HepG2 (cell line): ENCODE results near the gene NDUFAF5. TPM values are rescaled to one million over a fixed set of nuclear protein-coding genes. Genes with fewer than 3 reads are reported as not detected.

Source experiments
- ATAC-seq: fragments of 200-7000 bp; cut with Tn5 transposase; 3 replicates; pipeline ENCODE4 v1.9.1; 2020; ENCODE audit warnings: mild to moderate bottlenecking, moderate library complexity
- BruUV-seq: library from RNA; stranded (reverse); fragments of 400-500 nt; replicated peaks from 2 replicates; lab custom pipeline; 2021; lab: Mats Ljungman, UMichigan
- CTCF ChIA-PET: fragments of 300-600 bp; formaldehyde crosslinking; extraction: SDS; loops from one replicate; lab custom pipeline; 2021; ENCODE audit warnings: low total read pairs, inconsistent platforms, low intra/inter-chr PET ratio; lab: Yijun Ruan, JAX
- POLR2A ChIA-PET: fragments of 350-600 bp; sonication (Branson Sonifier 250); formaldehyde crosslinking; loops from one replicate; lab custom pipeline; 2020; ENCODE audit warnings: antibody characterized with exemption, inconsistent platforms; lab: Yijun Ruan, JAX
- DNase-seq: peaks from one replicate; pipeline ENCODE4 v3.0.0-alpha.2; 2015; ENCODE audit warnings: low spot score
- FAIRE-seq: peaks from 3 replicates; lab custom pipeline; 2011; peaks lifted over from hg19 to GRCh38; lab: Jason Lieb, UNC
- H2AFZ ChIP-seq: one replicate; pipeline ENCODE4 v1.6.1; 2011; ENCODE audit warnings: low read length, inconsistent platforms
- H3K27ac ChIP-seq: fragments of 300-600 bp; 3 replicates; pipeline ENCODE4 v1.8.0; 2011; ENCODE audit warnings: mixed run types, mild to moderate bottlenecking, mixed read lengths, low read length, inconsistent platforms; ENCODE audit not compliant: insufficient read depth; ENCODE audit errors: extremely low read length
- H3K27me3 ChIP-seq, 2 experiments: fragments of 200-600 bp in 1 of 2; 2 replicates in 1 of 2; 3 replicates in 1 of 2; pipeline versions ENCODE4 v1.6.0 to v1.8.0; 2011; ENCODE audit warnings: low read length in 2 of 2, mild to moderate bottlenecking in 2 of 2, moderate library complexity in 2 of 2, inconsistent platforms in 1 of 2; ENCODE audit not compliant: insufficient read depth in 2 of 2, control insufficient read depth in 1 of 2
- H3K36me3 ChIP-seq, 2 experiments: fragments of 200-600 bp in 1 of 2; replicated peaks in 1 of 2; 2 replicates in 1 of 2; 3 replicates in 1 of 2; pipeline versions ENCODE4 v1.5.1 to v1.8.0; 2011; ENCODE audit warnings: low read length in 2 of 2, inconsistent platforms in 1 of 2; ENCODE audit not compliant: insufficient read depth in 2 of 2, control insufficient read depth in 1 of 2
- H3K4me1 ChIP-seq: 2 replicates; pipeline ENCODE4 v1.5.1; 2012; ENCODE audit warnings: low read length, inconsistent platforms; ENCODE audit not compliant: insufficient read depth
- H3K4me2 ChIP-seq: 2 replicates; pipeline ENCODE4 v1.6.0; 2011; ENCODE audit warnings: low read depth, low read length, inconsistent platforms
- H3K4me3 ChIP-seq, 3 experiments: fragments of 200-600 bp in 1 of 3; sonication (generic), shearing (Covaris generic) in 1 of 3; replicated peaks in 1 of 3; 2 replicates each; pipeline ENCODE4 v1.5.1; 2011 to 2016; ENCODE audit warnings: low read length in 3 of 3, inconsistent platforms in 2 of 3, low read depth in 2 of 3, mild to moderate bottlenecking in 2 of 3, control low read depth in 1 of 3, mixed read lengths in 1 of 3; ENCODE audit not compliant: insufficient read depth in 1 of 3
- H3K79me2 ChIP-seq: one replicate; pipeline ENCODE4 v1.6.1; 2011; ENCODE audit warnings: low read length, inconsistent platforms; ENCODE audit not compliant: insufficient read depth
- H3K9ac ChIP-seq: 2 replicates; pipeline ENCODE4 v1.6.0; 2011; ENCODE audit warnings: mild to moderate bottlenecking, low read depth, low read length, inconsistent platforms; ENCODE audit not compliant: insufficient read depth
- H3K9me3 ChIP-seq: 2 replicates; pipeline ENCODE4 v1.5.1; 2012; ENCODE audit warnings: mild to moderate bottlenecking, low read length
- H4K20me1 ChIP-seq: 2 replicates; pipeline ENCODE4 v1.6.0; 2011; ENCODE audit warnings: inconsistent platforms, mild to moderate bottlenecking, low read length, moderate library complexity; ENCODE audit not compliant: insufficient read depth
- EEA1 ChIP-seq: sonication (generic); formaldehyde crosslinking; IDR thresholded peaks from 2 replicates; pipeline ENCODE4 v1.5.1; 2020; ENCODE audit warnings: mild to moderate bottlenecking, missing genetic modification reagents, borderline replicate concordance
- GTF3A ChIP-seq: sonication (generic); formaldehyde crosslinking; conservative IDR thresholded peaks from 2 replicates; pipeline ENCODE4 v1.4.0; 2020; ENCODE audit warnings: mild to moderate bottlenecking, missing genetic modification reagents
- KAT7 ChIP-seq: IDR thresholded peaks from 2 replicates; pipeline ENCODE4 v1.6.1; 2018; ENCODE audit warnings: borderline replicate concordance, missing compliant biosample characterization
- MTA3 ChIP-seq: sonication (generic); formaldehyde crosslinking; IDR thresholded peaks from 2 replicates; pipeline ENCODE4 v1.4.0; 2020; ENCODE audit warnings: missing genetic modification reagents
- PRPF4 ChIP-seq: fragments of 200-400 bp; formaldehyde crosslinking; IDR thresholded peaks from 2 replicates; pipeline ENCODE4 v1.6.1; 2016; ENCODE audit warnings: low read length, low read depth; ENCODE audit not compliant: poor library complexity, severe bottlenecking
- ZBTB8A ChIP-seq: sonication (generic); formaldehyde crosslinking; IDR thresholded peaks from 2 replicates; pipeline ENCODE4 v1.4.0; 2020; ENCODE audit warnings: mild to moderate bottlenecking, low read depth, missing genetic modification reagents, borderline replicate concordance
- ZFP37 ChIP-seq: sonication (generic); formaldehyde crosslinking; IDR thresholded peaks from 2 replicates; pipeline ENCODE4 v1.4.0; 2020; ENCODE audit warnings: missing genetic modification reagents, borderline replicate concordance
- ZNF724P ChIP-seq: sonication (generic); formaldehyde crosslinking; IDR thresholded peaks from 2 replicates; pipeline ENCODE4 v1.8.0; 2022; ENCODE audit warnings: missing genetic modification reagents, borderline replicate concordance
- WGBS: methylation state at CpG from one replicate; pipeline ENCODE4 v1.1.6; 2017; ENCODE audit warnings: low lambda C conversion rate; 5-methylcytosine and 5-hydroxymethylcytosine counted together
- in situ Hi-C: cut with HindIII; loops from 2 replicates; pipeline ENCODE4 v1.10.0; 2017; ENCODE audit warnings: low pct_unique_long_range_greater_than_20kb; ENCODE audit not compliant: extremely low pct_ligation_motif_present
- intact Hi-C: fragments of 100-400 bp; cut with micrococcal nuclease; formaldehyde crosslinking; loops from one replicate; pipeline ENCODE4 v1.10.0; 2022; ENCODE audit not compliant: unreplicated experiment
- polyA plus RNA-seq, 8 experiments: library from polyadenylated mRNA; depleted of rRNA in 3 of 8; stranded (reverse) in 7 of 8; unstranded in 1 of 8; fragments of >200 nt; fragmentation: Illumina TruSeq in 4 of 8; extraction: Trizol in 4 of 8; gene quantifications; 2 replicates each; pipeline versions ENCODE4 v1.2.1 to v1.2.3, GENCODE V29; 2011 to 2016; ENCODE audit warnings: low read depth in 4 of 8, missing spikeins in 1 of 8, mixed read lengths in 1 of 8; ENCODE audit not compliant: insufficient read depth in 1 of 8
- total RNA-seq, 5 experiments: library from RNA; depleted of rRNA; stranded (reverse); fragments of >200 nt; fragmentation: Illumina TruSeq; extraction: Trizol; gene quantifications; 2 replicates each; pipeline ENCODE4 v1.2.3, GENCODE V29; 2016; ENCODE audit warnings: low read depth in 1 of 5
- TF ChIP-seq, protein P1 (sequence below): sonication (generic); formaldehyde crosslinking; IDR thresholded peaks from 2 replicates; pipeline ENCODE4 v1.4.0; 2020; ENCODE audit warnings: missing genetic modification reagents, mild to moderate bottlenecking, borderline replicate concordance
- TF ChIP-seq, protein P2 (sequence below): sonication (generic); formaldehyde crosslinking; IDR thresholded peaks from 2 replicates; pipeline ENCODE4 v1.8.0; 2023; ENCODE audit warnings: mild to moderate bottlenecking, missing genetic modification reagents
- TF ChIP-seq, protein P3 (sequence below): sonication (generic); formaldehyde crosslinking; IDR thresholded peaks from 2 replicates; pipeline ENCODE4 v1.5.0; 2020; ENCODE audit warnings: missing genetic modification reagents
- TF ChIP-seq, protein P4 (sequence below): sonication (generic); formaldehyde crosslinking; IDR thresholded peaks from 2 replicates; pipeline ENCODE4 v1.8.0; 2022; ENCODE audit warnings: mild to moderate bottlenecking, missing genetic modification reagents, borderline replicate concordance
- TF ChIP-seq, protein P5 (sequence below): sonication (generic); formaldehyde crosslinking; IDR thresholded peaks from 2 replicates; pipeline ENCODE4 v1.4.0; 2020; ENCODE audit warnings: missing genetic modification reagents, mild to moderate bottlenecking, borderline replicate concordance

NDUFAF5 gene
- total and polyA plus RNA-seq, 2 of the 13 experiments (the other 11 are each of a cell fraction or from before 2014, with no cell fraction given), result 23.1 to 66.7 TPM

DNA sequence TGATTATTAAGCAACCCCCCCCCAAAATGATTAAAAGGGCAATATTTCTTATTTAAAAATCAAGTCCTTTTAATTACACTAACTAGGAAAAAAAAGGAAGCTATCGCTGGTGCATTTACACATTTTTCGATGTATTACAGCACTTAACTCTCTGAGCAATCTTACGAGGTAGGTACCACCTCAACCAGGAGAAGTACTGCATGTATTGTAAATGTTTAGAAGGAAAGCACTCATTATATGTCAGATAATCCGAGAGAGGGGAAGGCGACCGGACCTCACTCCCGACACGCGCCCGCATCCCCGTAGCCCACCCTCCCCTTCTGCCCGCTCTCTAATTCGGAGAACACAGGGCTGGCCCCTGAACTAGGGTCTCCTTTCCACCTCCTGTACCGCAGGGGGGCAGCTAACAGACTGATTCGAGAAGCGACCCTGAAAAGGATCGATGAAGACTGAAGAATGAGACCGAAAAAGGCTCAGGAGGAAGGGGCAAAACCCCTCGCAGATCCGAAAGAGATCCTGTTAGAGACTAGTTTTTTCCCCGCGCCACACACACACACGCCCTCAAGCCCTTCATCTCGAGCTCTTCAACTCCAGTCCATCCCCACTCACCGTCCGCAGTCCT, 446 bp upstream of the NDUFAF5 start:
- Histone ChIP-seq H3K36me3 (peaks cover 13 to 40% of the 10 kb centered on the region in 2 experiments), H3K9ac (peak overlapping the region; percentile 83), H3K4me1 (peaks cover 62% of the 10 kb centered on the region), H2AFZ (peak overlapping the region; percentile 64), H4K20me1 (no peaks in the 10 kb centered on the region; the same call in 1 of the 2 replicates), H3K27me3 (no peaks in the 10 kb centered on the region; a peak in 1 of 5 replicates), H3K4me3 (peak overlapping the region; percentile 84 to 90 (median 86)), H3K79me2 (peaks cover 80% of the 10 kb centered on the region), H3K9me3 (no peaks in the 10 kb centered on the region), H3K27ac (peak overlapping the region; percentile 93), H3K4me2 (peak overlapping the region; percentile 88)
- BruUV-seq, result TSS peak; percentile 55
- in situ Hi-C loops, result loop anchor here (10.0 kb wide), 2 partner anchors 810 to 860 kb away; no protein-coding TSS in a partner anchor
- ChIA-PET CTCF (no interaction called here), POLR2A (interaction anchor here (0.7 to 3.1 kb wide), 13 partner anchors 9 to 172 kb away, joined by 3 to 24 read pairs (median 5); no protein-coding TSS in a partner anchor)
- FAIRE-seq (no peak), DNase-seq (no peak), ATAC-seq (peak; percentile 45)
- intact Hi-C loops, result loop anchor here (2.0 to 10.0 kb wide), 4 partner anchors 146 to 777 kb away; partner anchors contain the start of genes SPTLC3 and TASP1
- 1% methylated on average over 26 of the region's 26 CpGs for WGBS
- TF ChIP-seq, protein P1, sequence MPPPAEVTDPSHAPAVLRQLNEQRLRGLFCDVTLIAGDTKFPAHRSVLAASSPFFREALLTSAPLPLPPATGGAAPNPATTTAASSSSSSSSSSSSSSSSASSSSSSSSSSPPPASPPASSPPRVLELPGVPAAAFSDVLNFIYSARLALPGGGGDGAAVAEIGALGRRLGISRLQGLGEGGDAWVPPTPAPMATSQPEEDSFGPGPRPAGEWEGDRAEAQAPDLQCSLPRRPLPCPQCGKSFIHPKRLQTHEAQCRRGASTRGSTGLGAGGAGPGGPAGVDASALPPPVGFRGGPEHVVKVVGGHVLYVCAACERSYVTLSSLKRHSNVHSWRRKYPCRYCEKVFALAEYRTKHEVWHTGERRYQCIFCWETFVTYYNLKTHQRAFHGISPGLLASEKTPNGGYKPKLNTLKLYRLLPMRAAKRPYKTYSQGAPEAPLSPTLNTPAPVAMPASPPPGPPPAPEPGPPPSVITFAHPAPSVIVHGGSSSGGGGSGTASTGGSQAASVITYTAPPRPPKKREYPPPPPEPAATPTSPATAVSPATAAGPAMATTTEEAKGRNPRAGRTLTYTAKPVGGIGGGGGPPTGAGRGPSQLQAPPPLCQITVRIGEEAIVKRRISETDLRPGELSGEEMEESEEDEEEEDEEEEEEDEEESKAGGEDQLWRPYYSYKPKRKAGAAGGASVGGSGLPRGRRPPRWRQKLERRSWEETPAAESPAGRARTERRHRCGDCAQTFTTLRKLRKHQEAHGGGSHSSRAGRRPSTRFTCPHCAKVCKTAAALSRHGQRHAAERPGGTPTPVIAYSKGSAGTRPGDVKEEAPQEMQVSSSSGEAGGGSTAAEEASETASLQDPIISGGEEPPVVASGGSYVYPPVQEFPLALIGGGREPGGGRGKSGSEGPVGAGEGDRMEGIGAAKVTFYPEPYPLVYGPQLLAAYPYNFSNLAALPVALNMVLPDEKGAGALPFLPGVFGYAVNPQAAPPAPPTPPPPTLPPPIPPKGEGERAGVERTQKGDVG (CRISPR knock-in tag), result no peak
- TF ChIP-seq, protein P2, sequence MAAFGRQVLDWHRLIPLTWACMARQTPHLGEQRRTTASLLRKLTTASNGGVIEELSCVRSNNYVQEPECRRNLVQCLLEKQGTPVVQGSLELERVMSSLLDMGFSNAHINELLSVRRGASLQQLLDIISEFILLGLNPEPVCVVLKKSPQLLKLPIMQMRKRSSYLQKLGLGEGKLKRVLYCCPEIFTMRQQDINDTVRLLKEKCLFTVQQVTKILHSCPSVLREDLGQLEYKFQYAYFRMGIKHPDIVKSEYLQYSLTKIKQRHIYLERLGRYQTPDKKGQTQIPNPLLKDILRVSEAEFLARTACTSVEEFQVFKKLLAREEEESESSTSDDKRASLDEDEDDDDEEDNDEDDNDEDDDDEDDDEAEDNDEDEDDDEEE, result no peak; the same call in 1 of the 2 replicates
- TF ChIP-seq ZNF724P (CRISPR knock-in tag) (0 out of 2 replicates have a peak, but pooled peaks have one; percentile 82), MTA3 (no peak), ZBTB8A (peak; percentile 7; the same call in 1 of the 2 replicates), GTF3A (CRISPR knock-in tag) (no peak), PRPF4 (no peak), ZFP37 (CRISPR knock-in tag) (no peak), EEA1 (no peak; the same call in 1 of the 2 replicates), KAT7 (CRISPR knock-in tag) (0 out of 2 replicates have a peak, but pooled peaks have one; percentile 23)
- TF ChIP-seq, protein P3, sequence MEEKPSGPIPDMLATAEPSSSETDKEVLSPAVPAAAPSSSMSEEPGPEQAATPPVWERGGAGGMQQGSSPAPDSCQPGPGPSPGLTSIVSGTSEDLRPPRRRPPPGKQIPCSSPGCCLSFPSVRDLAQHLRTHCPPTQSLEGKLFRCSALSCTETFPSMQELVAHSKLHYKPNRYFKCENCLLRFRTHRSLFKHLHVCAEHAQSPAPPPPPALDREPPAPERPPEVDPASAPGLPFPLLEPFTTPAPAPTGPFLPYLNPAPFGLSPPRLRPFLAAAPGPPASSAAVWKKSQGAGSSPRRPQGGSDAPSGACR (CRISPR knock-in tag), result 0 out of 2 replicates have a peak, but pooled peaks have one; percentile 19
- TF ChIP-seq, protein P4, sequence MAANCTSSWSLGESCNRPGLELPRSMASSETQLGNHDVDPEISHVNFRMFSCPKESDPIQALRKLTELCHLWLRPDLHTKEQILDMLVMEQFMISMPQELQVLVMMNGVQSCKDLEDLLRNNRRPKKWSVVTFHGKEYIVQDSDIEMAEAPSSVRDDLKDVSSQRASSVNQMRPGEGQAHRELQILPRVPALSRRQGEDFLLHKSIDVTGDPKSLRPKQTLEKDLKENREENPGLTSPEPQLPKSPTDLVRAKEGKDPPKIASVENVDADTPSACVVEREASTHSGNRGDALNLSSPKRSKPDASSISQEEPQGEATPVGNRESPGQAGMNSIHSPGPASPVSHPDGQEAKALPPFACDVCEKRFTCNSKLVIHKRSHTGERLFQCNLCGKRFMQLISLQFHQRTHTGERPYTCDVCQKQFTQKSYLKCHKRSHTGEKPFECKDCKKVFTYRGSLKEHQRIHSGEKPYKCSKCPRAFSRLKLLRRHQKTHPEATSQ, result peak; percentile 97; the same call in 1 of the 2 replicates
- TF ChIP-seq, protein P5, sequence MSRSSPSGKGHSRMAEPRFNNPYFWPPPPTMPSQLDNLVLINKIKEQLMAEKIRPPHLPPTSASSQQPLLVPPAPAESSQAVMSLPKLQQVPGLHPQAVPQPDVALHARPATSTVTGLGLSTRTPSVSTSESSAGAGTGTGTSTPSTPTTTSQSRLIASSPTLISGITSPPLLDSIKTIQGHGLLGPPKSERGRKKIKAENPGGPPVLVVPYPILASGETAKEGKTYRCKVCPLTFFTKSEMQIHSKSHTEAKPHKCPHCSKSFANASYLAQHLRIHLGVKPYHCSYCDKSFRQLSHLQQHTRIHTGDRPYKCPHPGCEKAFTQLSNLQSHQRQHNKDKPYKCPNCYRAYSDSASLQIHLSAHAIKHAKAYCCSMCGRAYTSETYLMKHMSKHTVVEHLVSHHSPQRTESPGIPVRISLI, result peak; percentile 45; the same call in 1 of the 2 replicates
